ENCODE data around the gene CDH4.
A peak's percentile ranks its signal among the peaks of the same experiment; 100 is the strongest.

CDH4 gene

GRCh38 chr20:61643656-61644377 lies 391.8 kb downstream of the CDH4 start:
- peak; percentile 79 for DNase-seq

GRCh38 chr20:61644378-61645076 lies 392.5 kb downstream of the CDH4 start:
- peak; percentile 63 for DNase-seq

- no peak for DNase-seq
These were observed 393.7 kb downstream of the CDH4 start for GRCh38 chr20:61645732-61646131.

- no peak for DNase-seq
These were observed 394.4 kb downstream of the CDH4 start for GRCh38 chr20:61646453-61646852.

- DNase-seq, result no peak
These were observed 394.9 kb downstream of the CDH4 start for GRCh38 chr20:61646986-61647385.

- no peak for DNase-seq
These were observed 395.6 kb downstream of the CDH4 start for GRCh38 chr20:61647702-61648101.

- no peak for DNase-seq
These were observed 397.2 kb downstream of the CDH4 start for GRCh38 chr20:61649105-61649859.

GRCh38 chr20:61649860-61650162 lies 397.8 kb downstream of the CDH4 start:
- no peak for DNase-seq

- no peak for DNase-seq
These were observed 399.1 kb downstream of the CDH4 start for GRCh38 chr20:61650912-61651733.

- DNase-seq, result no peak
These were observed 400.1 kb downstream of the CDH4 start for GRCh38 chr20:61652146-61652545.

GRCh38 chr20:61654726-61655125 lies 402.7 kb downstream of the CDH4 start:
- no peak for DNase-seq

GRCh38 chr20:61655591-61655990 lies 403.5 kb downstream of the CDH4 start:
- no peak for DNase-seq

GRCh38 chr20:61656198-61656597 lies 404.1 kb downstream of the CDH4 start:
- no peak for DNase-seq

- DNase-seq, result peak; percentile 62
These were observed 405.8 kb downstream of the CDH4 start for GRCh38 chr20:61657721-61658377.

- DNase-seq, result no peak
These were observed 406.5 kb downstream of the CDH4 start for GRCh38 chr20:61658563-61658962.

GRCh38 chr20:61659246-61659993 lies 407.4 kb downstream of the CDH4 start:
- DNase-seq, result peak; percentile 89

GRCh38 chr20:61659994-61660346 lies 407.9 kb downstream of the CDH4 start:
- DNase-seq, result no peak

GRCh38 chr20:61660559-61660958 lies 408.5 kb downstream of the CDH4 start:
- no peak for DNase-seq

GRCh38 chr20:61661025-61661424 lies 409.0 kb downstream of the CDH4 start:
- DNase-seq, result no peak

GRCh38 chr20:61661583-61661982 lies 409.5 kb downstream of the CDH4 start:
- no peak for DNase-seq

GRCh38 chr20:61662226-61662967 lies 410.3 kb downstream of the CDH4 start:
- DNase-seq, result no peak

All from right hindlimb (tissue), 1 donor.